Activated naive CD8-positive, alpha-beta T cell (primary cell): Measurements from ENCODE around the gene GORASP2.

Source experiments
- H3K27ac Mint-ChIP-seq: one replicate; pipeline ENCODE4 v1.8.0; 2021; ENCODE audit warnings: mixed read lengths
- H3K27me3 Mint-ChIP-seq: one replicate; pipeline ENCODE4 v1.8.0; 2021; ENCODE audit warnings: mixed read lengths
- H3K36me3 Mint-ChIP-seq: one replicate; pipeline ENCODE4 v1.8.0; 2021; ENCODE audit warnings: mixed read lengths
- H3K4me1 Mint-ChIP-seq: one replicate; pipeline ENCODE4 v1.8.0; 2021; ENCODE audit warnings: low read depth, mixed read lengths
- H3K4me3 Mint-ChIP-seq: one replicate; pipeline ENCODE4 v1.8.0; 2021; ENCODE audit warnings: mild to moderate bottlenecking, mixed read lengths
- H3K9me3 Mint-ChIP-seq: one replicate; pipeline ENCODE4 v1.8.0; 2021; ENCODE audit warnings: low read depth, mixed read lengths

The GORASP2 gene

GRCh38 chr2:170991398-170992182 is 62.5 kb downstream of the GORASP2 start:
- Mint-ChIP-seq H3K4me3 (no peak overlapping the region), H3K4me1 (peaks cover 3% of the 10 kb centered on the region), H3K27me3 (no peaks in the 10 kb centered on the region), H3K36me3 (peaks cover 14% of the 10 kb centered on the region), H3K9me3 (no peaks in the 10 kb centered on the region), H3K27ac (peak overlapping the region; percentile 58)

- H3K4me1 Mint-ChIP-seq = no peaks in the 10 kb centered on the region
- H3K27me3 Mint-ChIP-seq = no peaks in the 10 kb centered on the region
- no peak overlapping the region for H3K27ac Mint-ChIP-seq
- H3K9me3 Mint-ChIP-seq = no peaks in the 10 kb centered on the region
- no peak overlapping the region for H3K4me3 Mint-ChIP-seq
- peaks cover 15% of the 10 kb centered on the region for H3K36me3 Mint-ChIP-seq
Measured at GRCh38 chr2:170996316-170996715, 67.3 kb downstream of the GORASP2 start.

DNA sequence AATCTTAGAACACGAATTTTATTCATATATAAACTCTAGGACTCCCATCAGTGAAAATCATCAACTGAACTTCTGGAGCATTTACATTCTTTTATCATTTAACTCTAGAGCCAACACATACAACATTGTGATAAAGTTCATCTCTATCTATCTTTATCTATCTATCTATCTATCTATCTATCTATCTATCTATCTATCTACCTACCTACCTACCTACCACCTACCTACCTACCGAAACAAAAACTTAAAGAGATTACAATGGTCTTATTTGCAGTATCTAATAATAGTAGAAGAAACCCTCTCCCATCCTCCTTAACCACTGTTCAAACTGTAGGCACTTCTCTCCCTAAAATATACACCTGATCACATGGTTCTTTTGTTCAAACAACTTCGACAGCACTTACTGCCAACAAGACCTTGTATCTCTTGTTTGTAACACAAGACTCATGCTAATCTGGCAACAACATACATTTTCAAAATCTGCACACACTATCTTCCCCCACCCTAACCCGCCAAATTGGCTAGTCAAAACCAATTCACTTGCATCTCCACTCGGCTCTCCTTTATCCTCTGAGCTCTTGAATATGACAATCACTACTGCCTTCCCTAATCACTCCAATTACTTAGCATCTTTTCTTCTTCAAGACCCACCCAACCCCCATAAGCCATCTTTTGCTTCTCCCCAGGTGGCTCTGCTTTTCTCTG is 69.0 kb downstream of the GORASP2 start:
- H3K4me1 Mint-ChIP-seq = no peaks in the 10 kb centered on the region
- no peaks in the 10 kb centered on the region for H3K9me3 Mint-ChIP-seq
- no peak overlapping the region for H3K27ac Mint-ChIP-seq
- no peaks in the 10 kb centered on the region for H3K27me3 Mint-ChIP-seq
- H3K36me3 Mint-ChIP-seq = peaks cover 8% of the 10 kb centered on the region
- H3K4me3 Mint-ChIP-seq = no peak overlapping the region

- Mint-ChIP-seq H3K27me3 (no peaks in the 10 kb centered on the region), H3K36me3 (peaks cover 12% of the 10 kb centered on the region), H3K4me3 (no peak overlapping the region), H3K4me1 (no peaks in the 10 kb centered on the region), H3K9me3 (no peaks in the 10 kb centered on the region), H3K27ac (no peak overlapping the region)
Measured at GRCh38 chr2:170999654-171000053, 70.6 kb downstream of the GORASP2 start.

- Mint-ChIP-seq H3K4me3 (no peak overlapping the region), H3K9me3 (no peaks in the 10 kb centered on the region), H3K4me1 (no peaks in the 10 kb centered on the region), H3K27me3 (no peaks in the 10 kb centered on the region), H3K36me3 (peaks cover 17% of the 10 kb centered on the region), H3K27ac (no peak overlapping the region)
Measured at GRCh38 chr2:171004363-171004762, 75.3 kb downstream of the GORASP2 start.

GRCh38 chr2:171004833-171005232 is 75.8 kb downstream of the GORASP2 start:
- Mint-ChIP-seq H3K27ac (peak overlapping the region; percentile 66), H3K4me3 (no peak overlapping the region), H3K9me3 (no peaks in the 10 kb centered on the region), H3K36me3 (peaks cover 21% of the 10 kb centered on the region), H3K4me1 (no peaks in the 10 kb centered on the region), H3K27me3 (no peaks in the 10 kb centered on the region)

DNA sequence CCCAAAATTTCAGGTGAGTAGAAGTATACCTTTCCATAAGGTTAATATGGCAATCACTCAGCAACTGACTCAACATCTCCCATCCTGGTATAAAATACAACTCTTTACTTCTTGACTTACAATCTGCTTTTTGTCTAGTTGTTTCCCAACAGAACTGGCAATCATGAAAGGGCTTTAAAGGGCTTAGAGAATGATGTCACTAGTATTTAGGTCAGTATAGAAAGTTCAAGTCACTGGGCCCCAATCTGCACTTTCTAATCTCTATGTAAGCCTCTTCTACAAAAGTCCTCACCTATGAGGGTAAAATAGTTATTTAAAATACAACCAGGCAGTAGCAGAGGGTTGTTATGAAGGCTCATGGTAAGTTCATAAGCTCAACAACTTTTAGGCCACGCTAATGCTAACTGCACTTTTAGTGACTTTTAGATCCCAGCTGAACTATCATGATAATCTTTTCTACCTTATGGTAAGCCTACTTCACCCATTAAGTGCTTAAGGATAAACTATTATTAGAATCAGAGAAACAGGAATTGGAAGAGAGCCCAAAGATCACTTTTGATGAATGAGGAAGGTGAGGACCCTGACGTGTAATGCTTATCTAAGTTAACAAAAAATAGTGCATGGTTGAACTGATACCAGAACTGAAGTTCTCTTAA is 79.6 kb downstream of the GORASP2 start:
- Mint-ChIP-seq H3K4me3 (no peak overlapping the region), H3K4me1 (no peaks in the 10 kb centered on the region), H3K27me3 (no peaks in the 10 kb centered on the region), H3K27ac (peak overlapping the region; percentile 41), H3K9me3 (no peaks in the 10 kb centered on the region), H3K36me3 (peaks cover 26% of the 10 kb centered on the region)

- no peaks in the 10 kb centered on the region for H3K4me1 Mint-ChIP-seq
- H3K4me3 Mint-ChIP-seq = no peak overlapping the region
- no peaks in the 10 kb centered on the region for H3K27me3 Mint-ChIP-seq
- peak overlapping the region; percentile 41 for H3K27ac Mint-ChIP-seq
- no peaks in the 10 kb centered on the region for H3K9me3 Mint-ChIP-seq
- peaks cover 28% of the 10 kb centered on the region for H3K36me3 Mint-ChIP-seq
Measured at GRCh38 chr2:171009386-171009785, 80.3 kb downstream of the GORASP2 start.

DNA sequence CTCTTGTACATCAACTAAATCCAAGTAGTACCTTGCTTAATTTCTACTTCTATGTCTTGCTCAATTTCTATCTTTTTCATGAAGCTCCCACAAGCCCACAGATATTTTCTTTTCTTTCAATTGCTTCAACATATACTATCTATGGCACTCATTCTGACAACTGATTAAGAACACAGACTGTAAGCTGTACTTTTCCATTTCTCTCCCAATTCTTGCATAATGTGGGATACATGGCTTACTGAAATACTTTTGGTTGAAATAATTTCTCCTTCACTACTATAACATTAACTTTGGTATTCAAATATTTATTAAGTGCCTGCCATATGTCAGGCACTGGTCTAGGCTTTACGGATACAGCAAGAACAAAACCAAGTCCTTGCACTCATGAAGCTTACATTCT is 84.8 kb downstream of the GORASP2 start:
- peaks cover 34% of the 10 kb centered on the region for H3K36me3 Mint-ChIP-seq

DNA sequence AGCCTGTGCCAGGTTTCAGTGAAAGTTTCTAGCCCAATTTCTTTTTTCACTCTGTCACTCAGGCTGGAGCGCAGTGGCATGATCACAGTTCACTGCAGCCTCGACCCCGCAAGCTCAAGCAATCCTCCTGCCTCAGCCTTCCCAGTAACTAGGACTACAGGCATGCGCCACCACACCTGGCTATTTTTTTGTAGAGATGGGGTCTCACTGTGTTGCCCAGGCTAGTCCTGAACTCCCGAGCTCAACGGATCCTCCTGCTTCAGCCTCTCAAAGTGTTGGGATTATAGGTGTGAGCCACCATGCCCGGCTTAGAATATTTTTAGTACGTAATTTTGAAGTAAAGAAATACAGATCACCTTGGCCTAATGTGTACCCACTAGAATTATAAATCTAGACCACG is 87.1 kb downstream of the GORASP2 start:
- Mint-ChIP-seq H3K27ac (no peak overlapping the region), H3K27me3 (no peaks in the 10 kb centered on the region), H3K36me3 (peaks cover 26% of the 10 kb centered on the region), H3K4me1 (peaks cover 26% of the 10 kb centered on the region), H3K4me3 (no peak overlapping the region), H3K9me3 (no peaks in the 10 kb centered on the region)

More for the DNA sequence above, 84.8 kb downstream of the GORASP2 start:
- Mint-ChIP-seq H3K27ac (no peak overlapping the region), H3K4me3 (no peak overlapping the region), H3K9me3 (no peaks in the 10 kb centered on the region), H3K27me3 (no peaks in the 10 kb centered on the region), H3K4me1 (peaks cover 14% of the 10 kb centered on the region)
